PC-3 (cell line): ENCODE measurements around the gene CANT1. TPM values are rescaled to one million over a fixed set of nuclear protein-coding genes. Genes with fewer than 3 reads are reported as not detected.

Source experiments
- ATAC-seq: fragments of 200-7000 bp; cut with Tn5 transposase; 2 replicates; pipeline ENCODE4 v1.9.1; 2020; ENCODE audit warnings: mild to moderate bottlenecking, moderate library complexity
- BruUV-seq: library from RNA; stranded (reverse); fragments of 400-500 nt; replicated peaks from 2 replicates; lab custom pipeline; 2021; lab: Mats Ljungman, UMichigan
- CTCF ChIA-PET: fragments of 300-600 bp; sonication (Branson Sonifier 250); formaldehyde crosslinking; loops from one replicate; lab custom pipeline; 2022; ENCODE audit warnings: antibody characterized with exemption; lab: Charles Lee
- POLR2A ChIA-PET: fragments of 300-600 bp; sonication (Branson Sonifier 250); formaldehyde crosslinking; loops from one replicate; lab custom pipeline; 2022; ENCODE audit warnings: antibody characterized with exemption; ENCODE audit not compliant: unreplicated experiment; lab: Charles Lee
- DNase-seq: peaks from one replicate; pipeline ENCODE4 v3.0.0-alpha.2; 2015
- H2AFZ ChIP-seq: fragments of 300-600 bp; sonication (generic); 2 replicates; pipeline ENCODE4 v1.6.0; 2016; ENCODE audit warnings: antibody characterized with exemption, low read length
- H3F3A ChIP-seq: fragments of 300-600 bp; sonication (generic); one replicate; pipeline ENCODE4 v1.6.0; 2017; ENCODE audit warnings: antibody characterized with exemption, low read length, control low read depth, mild to moderate bottlenecking; ENCODE audit not compliant: unreplicated experiment
- H3K27ac ChIP-seq: fragments of 300-600 bp; sonication (generic); 2 replicates; pipeline ENCODE4 v1.5.1; 2016; ENCODE audit warnings: mild to moderate bottlenecking, low read length
- H3K27me3 ChIP-seq: fragments of 300-600 bp; sonication (generic); 2 replicates; pipeline ENCODE4 v1.6.1; 2016; ENCODE audit warnings: low read length, mixed read lengths
- H3K36me3 ChIP-seq: fragments of 300-600 bp; sonication (generic); 2 replicates; pipeline ENCODE4 v1.6.1; 2016; ENCODE audit warnings: low read depth, mixed run types, low read length, mixed read lengths
- H3K4me1 ChIP-seq: fragments of 300-600 bp; sonication (generic); 2 replicates; pipeline ENCODE4 v1.5.1; 2016; ENCODE audit warnings: low read length; ENCODE audit not compliant: insufficient read depth
- H3K4me2 ChIP-seq: fragments of 300-600 bp; sonication (generic); 2 replicates; pipeline ENCODE4 v1.6.0; 2016; ENCODE audit warnings: low read length
- H3K4me3 ChIP-seq: fragments of 300-600 bp; sonication (generic); 2 replicates; pipeline ENCODE4 v1.5.1; 2016; ENCODE audit warnings: mild to moderate bottlenecking, low read length, mixed read lengths
- H3K79me2 ChIP-seq: fragments of 300-600 bp; sonication (generic); 2 replicates; pipeline ENCODE4 v1.6.1; 2017; ENCODE audit warnings: low read length, mixed read lengths
- H3K9ac ChIP-seq: fragments of 300-600 bp; sonication (generic); 2 replicates; pipeline ENCODE4 v1.6.0; 2016; ENCODE audit warnings: mild to moderate bottlenecking, low read length
- H3K9me2 ChIP-seq: fragments of 300-600 bp; sonication (generic); replicated peaks from 2 replicates; pipeline ENCODE4 v1.6.1; 2016; ENCODE audit warnings: mixed run types, low read length, mixed read lengths
- H3K9me3 ChIP-seq: fragments of 300-600 bp; sonication (generic); 2 replicates; pipeline ENCODE4 v1.6.1; 2016; ENCODE audit warnings: low read length, mixed read lengths
- H4K20me1 ChIP-seq: fragments of 300-600 bp; sonication (generic); 2 replicates; pipeline ENCODE4 v1.6.1; 2016; ENCODE audit warnings: low read length, mixed read lengths
- CTCF ChIP-seq: fragments of 300-600 bp; sonication (generic); conservative IDR thresholded peaks from 2 replicates; pipeline ENCODE4 v1.5.1; 2017; ENCODE audit warnings: antibody characterized with exemption, low read depth, mild to moderate bottlenecking, low read length
- EZH2 ChIP-seq: fragments of 300-600 bp; sonication (generic); IDR thresholded peaks from one replicate; pipeline ENCODE4 v1.6.1; 2017; ENCODE audit warnings: antibody characterized with exemption, mild to moderate bottlenecking, low read length; ENCODE audit not compliant: unreplicated experiment
- EZH2phosphoT487 ChIP-seq: fragments of 300-600 bp; sonication (generic); IDR thresholded peaks from 2 replicates; pipeline ENCODE4 v1.6.1; 2018; ENCODE audit warnings: mild to moderate bottlenecking, antibody characterized with exemption, low read length, borderline replicate concordance
- intact Hi-C: fragments of 100-400 bp; cut with micrococcal nuclease; formaldehyde crosslinking; loops from 2 replicates; pipeline ENCODE4 v1.9.0; 2023
- total RNA-seq: library from RNA; depleted of rRNA; stranded (reverse); fragments of >200 nt; gene quantifications from 2 replicates; pipeline ENCODE4 v1.2.3, GENCODE V29; 2014

The CANT1 gene
- total RNA-seq, 1 experiment from 2014 or later: 191 TPM

- POLR2A ChIA-PET: no interaction called here
- Histone ChIP-seq H3K9me2 (no peaks in the 10 kb centered on the region), H3K4me2 (no peak overlapping the region), H4K20me1 (no peaks in the 10 kb centered on the region), H3K9ac (0 out of 2 replicates have a peak overlapping the region, but pooled peaks have one; percentile 80), H3K27ac (peak overlapping the region; percentile 97; the same call in 1 of the 2 replicates), H3K36me3 (no peaks in the 10 kb centered on the region), H3K4me3 (no peak overlapping the region), H3K27me3 (no peaks in the 10 kb centered on the region), H3F3A (no peaks in the 10 kb centered on the region), H2AFZ (no peak overlapping the region), H3K9me3 (no peaks in the 10 kb centered on the region), H3K4me1 (peaks cover 44% of the 10 kb centered on the region), H3K79me2 (no peaks in the 10 kb centered on the region)
- ATAC-seq (no peak), DNase-seq (peak; percentile 37)
- CTCF ChIA-PET: interaction anchor here (1.1 kb wide), 1 partner anchor 13 kb away, joined by 11 read pairs; no protein-coding TSS in a partner anchor
- no peak for TF ChIP-seq EZH2
- TF ChIP-seq CTCF: no peak
- TF ChIP-seq EZH2phosphoT487: no peak
- no TSS peak for BruUV-seq
- intact Hi-C loops: no loop called here
Observed at GRCh38 chr17:79039886-79040285, 30.3 kb upstream of the CANT1 start.

GRCh38 chr17:79039171-79039570, 29.6 kb upstream of the CANT1 start:
- Histone ChIP-seq H3K4me1 (peaks cover 44% of the 10 kb centered on the region), H3K27me3 (no peaks in the 10 kb centered on the region), H3F3A (no peaks in the 10 kb centered on the region), H3K9ac (peak overlapping the region; percentile 80), H3K9me2 (no peaks in the 10 kb centered on the region), H3K4me2 (peak overlapping the region; percentile 49), H3K79me2 (no peaks in the 10 kb centered on the region), H2AFZ (peak overlapping the region; percentile 56; the same call in 1 of the 2 replicates), H3K9me3 (no peaks in the 10 kb centered on the region), H3K36me3 (no peaks in the 10 kb centered on the region), H3K27ac (peak overlapping the region; percentile 97), H3K4me3 (no peak overlapping the region), H4K20me1 (no peaks in the 10 kb centered on the region)
- no peak for TF ChIP-seq EZH2phosphoT487
- no peak for TF ChIP-seq EZH2
- TF ChIP-seq CTCF: no peak
- intact Hi-C loops: no loop called here
- ATAC-seq: no peak
- ChIA-PET CTCF (no interaction called here), POLR2A (no interaction called here)
- DNase-seq: no peak
- BruUV-seq: TSS peak; percentile 34

DNA sequence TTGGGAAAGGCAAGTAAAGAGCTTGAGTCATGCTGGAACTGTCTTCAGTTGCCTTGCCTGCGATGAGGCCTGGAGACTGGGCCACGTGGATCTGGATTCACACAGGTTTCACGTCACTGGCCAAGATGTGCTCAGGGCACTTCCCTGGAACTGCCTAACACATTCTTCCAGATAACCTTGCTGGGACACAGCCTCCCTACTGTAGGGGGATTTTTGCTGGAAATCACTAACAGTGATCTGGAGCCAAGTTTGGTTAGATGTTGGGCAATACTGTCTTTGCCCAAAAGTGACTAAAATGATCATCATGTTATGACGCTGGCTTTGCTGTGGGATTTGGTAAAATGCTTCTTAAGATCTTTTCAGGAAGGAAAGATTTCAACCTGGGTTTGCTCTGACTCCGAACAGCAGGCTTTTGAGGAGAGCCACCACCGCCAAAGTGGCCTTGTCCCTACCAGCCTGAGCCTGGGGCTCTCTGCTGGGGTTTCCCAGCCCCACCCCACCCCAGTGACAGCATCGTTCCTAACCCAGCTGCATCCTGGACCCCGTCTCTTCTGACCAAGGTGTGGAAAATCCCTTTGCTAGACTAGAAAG, 29.1 kb upstream of the CANT1 start:
- TF ChIP-seq EZH2phosphoT487 (no peak), CTCF (no peak)
- H4K20me1 ChIP-seq: no peaks in the 10 kb centered on the region
- H3K4me3 ChIP-seq: no peak overlapping the region
- no peaks in the 10 kb centered on the region for H3K9me3 ChIP-seq
- H3K4me2 ChIP-seq: peak overlapping the region; percentile 53
- no peaks in the 10 kb centered on the region for H3K9me2 ChIP-seq
- peak overlapping the region; percentile 97 for H3K27ac ChIP-seq
- ATAC-seq (peak; percentile 48), DNase-seq (peak; percentile 94)
- no peaks in the 10 kb centered on the region for H3F3A ChIP-seq
- no TSS peak for BruUV-seq
- peak overlapping the region; percentile 80 for H3K9ac ChIP-seq
- no peaks in the 10 kb centered on the region for H3K27me3 ChIP-seq
- ChIA-PET CTCF (interaction anchor here (0.6 kb wide), 1 partner anchor 12 kb away, joined by 12 read pairs; no protein-coding TSS in a partner anchor), POLR2A (interaction anchor here (0.7 kb wide), 1 partner anchor 10 kb away, joined by 3 read pairs; no protein-coding TSS in a partner anchor)
- H3K4me1 ChIP-seq: peaks cover 44% of the 10 kb centered on the region
- H3K79me2 ChIP-seq: no peaks in the 10 kb centered on the region
- no peaks in the 10 kb centered on the region for H3K36me3 ChIP-seq
- intact Hi-C loops: no loop called here
- peak overlapping the region; percentile 56 for H2AFZ ChIP-seq
